Measurements from ENCODE around the gene TP53.

Gene TP53

DNA sequence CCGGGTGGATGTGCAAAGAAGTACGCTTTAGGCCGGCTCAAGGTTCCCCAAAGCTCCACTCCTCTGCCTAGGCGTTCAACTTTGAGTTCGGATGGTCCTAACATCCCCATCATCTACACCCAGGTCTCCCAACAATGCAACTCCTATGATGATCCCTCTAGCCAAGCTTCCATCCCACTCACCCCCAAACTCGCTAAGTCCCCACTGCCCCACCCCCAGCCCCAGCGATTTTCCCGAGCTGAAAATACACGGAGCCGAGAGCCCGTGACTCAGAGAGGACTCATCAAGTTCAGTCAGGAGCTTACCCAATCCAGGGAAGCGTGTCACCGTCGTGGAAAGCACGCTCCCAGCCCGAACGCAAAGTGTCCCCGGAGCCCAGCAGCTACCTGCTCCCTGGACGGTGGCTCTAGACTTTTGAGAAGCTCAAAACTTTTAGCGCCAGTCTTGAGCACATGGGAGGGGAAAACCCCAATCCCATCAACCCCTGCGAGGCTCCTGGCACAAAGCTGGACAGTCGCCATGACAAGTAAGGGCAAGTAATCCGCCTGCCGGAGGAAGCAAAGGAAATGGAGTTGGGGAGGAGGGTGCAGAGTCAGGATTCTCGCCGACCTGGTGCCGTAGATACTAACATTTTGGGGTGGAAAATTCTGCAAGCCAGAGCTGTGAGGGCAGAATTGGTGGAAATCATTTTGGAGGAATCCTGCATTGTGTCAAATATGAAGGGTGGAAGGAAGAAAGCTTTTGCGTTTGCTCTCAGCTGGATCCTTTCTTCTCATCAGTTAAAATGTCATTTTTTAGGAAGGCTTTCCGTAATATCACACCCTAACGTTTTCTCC lies at the start of gene TP53:
TP53 (minus strand) TSS at position 419 of the 836 bp plus-strand sequence. CDS start 10,896 bp downstream, outside the sequence.
- DNase-seq (ENCODE audit: low read depth in 2 of 2), result peak; percentile 75 to 84

DNA sequence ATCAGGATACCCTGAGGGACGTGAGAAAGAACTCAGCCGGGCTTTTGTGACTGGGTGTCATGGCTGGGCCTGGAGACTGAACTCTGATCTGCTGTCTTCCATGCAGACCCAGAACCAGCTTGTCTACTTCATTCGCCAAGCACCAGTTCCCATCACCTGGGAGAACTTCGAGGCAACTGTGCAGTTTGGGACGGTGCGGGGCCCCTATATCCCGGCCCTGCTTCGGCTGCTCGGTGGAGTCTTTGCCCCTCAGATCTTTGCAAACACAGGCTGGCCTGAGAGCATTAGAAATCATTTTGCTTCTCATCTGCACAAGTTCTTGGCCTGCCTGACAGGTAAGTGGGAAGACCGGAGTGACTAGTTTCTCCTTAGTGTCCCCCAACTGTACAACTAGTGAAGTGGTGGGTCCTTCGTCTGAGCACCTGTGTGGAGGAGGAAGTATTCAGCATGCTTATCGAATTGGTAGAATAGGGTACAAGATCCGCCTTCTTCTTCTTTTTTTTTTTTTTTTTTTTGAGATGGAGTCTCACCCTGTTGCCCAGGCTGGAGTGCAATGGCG lies 45.8 kb upstream of the TP53 start:
- DNase-seq (ENCODE audit: low read depth in 2 of 2), result no peak

DNA sequence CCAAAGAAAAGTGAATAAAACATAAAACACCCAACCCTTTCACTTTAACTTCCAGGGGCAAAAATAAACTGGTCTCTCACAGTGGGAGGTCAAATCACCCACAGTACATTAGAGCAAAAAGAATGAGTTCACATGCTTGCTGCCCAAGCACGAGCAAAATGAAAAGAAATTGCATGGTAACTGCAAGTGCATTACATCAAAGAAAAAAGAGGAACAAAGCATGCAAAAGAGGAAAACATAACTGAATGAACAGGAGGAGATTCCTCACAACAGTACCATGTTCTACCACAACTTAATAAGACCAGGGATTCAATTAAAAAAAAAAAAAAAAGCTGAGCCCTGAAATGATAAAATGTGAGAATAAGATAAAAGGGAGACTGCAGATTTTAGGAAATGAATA lies 42.5 kb upstream of the TP53 start:
- no peak for DNase-seq (ENCODE audit: low read depth in 2 of 2)

DNA sequence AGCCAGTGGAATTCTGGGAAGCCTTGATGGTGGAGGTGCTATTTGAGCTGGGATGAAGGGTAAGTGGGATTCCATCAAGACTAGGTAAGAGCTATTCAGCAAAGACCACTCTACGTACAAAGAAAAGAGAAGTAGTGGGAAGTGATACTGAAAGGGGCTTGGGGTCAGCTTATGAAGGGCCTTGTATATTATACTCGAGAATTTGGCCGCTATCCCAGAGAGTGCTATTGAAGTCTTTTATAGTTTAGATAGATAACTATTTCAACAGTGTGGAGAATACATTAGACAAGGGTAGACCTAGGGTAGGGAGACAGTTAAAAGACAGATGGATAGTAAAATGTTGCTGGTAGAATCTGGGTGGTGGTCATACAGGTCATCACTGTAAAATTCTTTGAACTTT lies 40.6 kb upstream of the TP53 start:
- no peak for DNase-seq (ENCODE audit: low read depth in 2 of 2)

DNA sequence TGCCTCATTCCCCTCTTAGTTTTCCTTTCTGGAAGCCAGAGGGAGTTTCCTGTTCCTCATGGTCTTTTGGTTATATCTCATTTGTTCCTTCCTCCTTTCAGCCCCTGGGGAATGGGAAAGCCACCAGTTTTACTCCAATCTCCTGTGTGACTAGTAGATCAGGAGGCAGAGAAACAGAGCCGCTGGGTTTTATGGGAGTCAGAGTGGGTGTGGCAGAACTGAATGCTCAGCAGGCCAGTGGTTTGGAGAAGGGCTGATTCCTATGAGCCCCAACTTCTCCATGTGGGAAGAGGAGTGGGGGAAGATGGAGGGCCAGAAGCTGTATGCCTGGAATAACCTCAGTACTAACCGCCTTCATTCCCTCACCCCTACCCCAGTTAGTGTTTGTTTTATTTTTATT lies 34.3 kb upstream of the TP53 start:
- DNase-seq (ENCODE audit: low read depth in 2 of 2), result no peak

DNA sequence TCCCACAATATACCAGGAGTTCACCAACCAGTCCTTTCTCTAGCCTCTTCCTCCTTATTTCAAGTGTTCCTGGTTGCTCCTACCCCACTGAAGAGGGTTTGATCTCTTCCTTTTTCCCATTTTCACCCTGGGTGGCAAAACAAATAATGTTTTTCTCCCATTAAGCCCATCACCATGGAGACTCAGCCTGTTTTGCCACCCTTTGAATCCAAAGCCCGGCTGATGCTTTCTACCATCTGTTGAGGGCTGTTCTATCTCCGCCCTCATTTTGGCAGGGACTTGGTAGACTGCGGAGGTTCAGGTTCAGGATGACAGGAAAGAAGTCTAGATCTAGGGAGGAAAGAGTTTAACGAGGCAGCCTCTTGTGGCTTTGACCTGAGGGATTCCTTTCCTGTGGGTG lies 32.8 kb upstream of the TP53 start:
- DNase-seq (ENCODE audit: low read depth in 2 of 2), result no peak

DNA sequence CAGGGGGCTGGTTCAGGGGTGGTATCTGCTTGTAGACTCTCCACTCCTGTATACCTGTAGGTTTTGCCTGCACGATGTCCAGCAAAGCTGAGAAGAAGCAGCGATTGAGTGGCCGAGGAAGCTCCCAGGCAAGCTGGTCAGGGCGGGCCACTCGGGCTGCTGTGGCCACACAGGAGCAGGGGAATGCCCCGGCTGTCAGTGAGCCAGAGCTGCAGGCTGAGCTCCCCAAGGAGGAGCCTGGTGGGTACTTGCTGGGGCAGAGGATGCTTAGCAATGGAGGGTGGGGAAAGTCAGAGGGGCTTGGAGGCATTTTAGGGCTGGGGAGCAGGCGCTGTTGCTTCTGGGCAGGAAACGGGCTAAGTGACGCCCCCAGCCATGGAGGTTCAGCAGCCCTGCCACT lies 32.4 kb upstream of the TP53 start:
- no peak for DNase-seq (ENCODE audit: low read depth in 2 of 2)

DNA sequence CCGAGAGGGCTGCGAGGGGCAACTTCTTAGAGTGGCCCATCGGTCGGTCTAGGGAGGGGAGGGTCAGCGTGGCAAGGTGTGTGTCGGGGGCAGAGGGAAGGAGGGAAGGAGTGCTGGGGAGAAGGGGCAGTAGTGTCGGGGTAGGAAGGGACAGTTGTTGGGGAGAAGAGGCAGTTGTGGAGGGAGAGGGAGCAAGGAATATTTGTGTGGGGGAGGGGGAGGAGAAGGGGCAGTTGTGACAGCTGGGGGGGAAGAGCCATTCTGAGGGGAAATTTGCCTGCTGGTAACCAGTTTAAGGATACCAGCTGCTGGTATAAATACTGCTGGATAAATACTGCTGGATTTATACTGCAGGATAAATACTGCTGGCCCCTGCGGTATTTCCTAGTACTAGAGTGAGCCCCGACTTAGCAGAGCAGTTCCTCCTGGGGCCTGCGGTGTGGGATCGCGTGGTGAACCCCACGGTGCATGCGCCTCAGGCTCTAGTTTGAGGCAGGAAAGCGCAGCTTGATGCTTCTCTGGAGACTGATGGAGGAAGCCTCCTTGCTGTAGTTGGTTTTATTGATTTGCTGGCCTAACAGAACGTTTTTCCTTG lies 30.6 kb upstream of the TP53 start:
- no peak for DNase-seq (ENCODE audit: low read depth in 2 of 2)

DNA sequence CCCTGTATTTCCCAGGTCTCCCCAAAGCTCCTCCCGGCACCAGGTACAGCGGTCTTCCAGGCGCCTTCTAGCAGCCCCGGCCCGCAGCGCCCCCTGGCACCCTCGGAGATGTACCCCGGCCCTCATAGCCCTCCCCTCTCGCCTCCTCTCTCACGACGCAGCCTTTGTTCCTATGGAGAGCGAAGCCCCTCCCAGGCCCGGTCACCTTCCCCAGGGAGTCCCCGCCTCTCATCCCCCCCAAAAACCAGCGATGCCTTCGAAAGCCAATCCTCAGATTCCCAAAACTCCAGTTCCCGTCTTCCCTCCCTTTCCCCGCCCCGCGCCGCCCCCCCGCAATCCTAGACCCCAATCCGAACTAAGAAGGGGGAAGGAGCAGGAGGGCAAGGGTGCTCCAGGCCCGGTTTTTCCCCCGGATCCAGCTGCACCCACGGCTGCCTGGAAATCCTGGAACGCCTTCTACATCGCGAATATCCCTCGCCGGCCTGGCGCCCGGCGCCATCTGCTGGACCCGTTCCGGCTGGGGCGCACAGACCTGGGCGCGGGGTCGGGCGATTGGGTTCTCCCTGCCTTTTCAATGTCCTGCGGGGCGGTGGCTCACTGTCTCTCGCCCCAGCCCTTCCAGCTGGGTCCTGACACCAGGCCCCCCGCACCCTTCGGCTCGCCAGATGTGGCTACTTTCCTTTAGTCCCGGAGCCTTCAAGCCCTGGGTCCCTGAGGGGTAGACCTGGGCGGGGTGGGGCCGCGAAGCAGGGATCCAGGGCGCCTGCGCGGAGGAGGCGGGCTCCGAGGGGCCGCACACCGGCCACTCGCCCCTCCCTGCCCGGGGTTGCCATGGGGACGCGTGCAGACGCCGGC lies 29.8 kb upstream of the TP53 start, which contains the start of gene DNAH2:
DNAH2 (plus strand) TSS at position 844 of the 855 bp plus-strand sequence. CDS start 1,991 bp downstream, outside the sequence.
- DNase-seq (ENCODE audit: low read depth in 2 of 2), result no peak

DNA sequence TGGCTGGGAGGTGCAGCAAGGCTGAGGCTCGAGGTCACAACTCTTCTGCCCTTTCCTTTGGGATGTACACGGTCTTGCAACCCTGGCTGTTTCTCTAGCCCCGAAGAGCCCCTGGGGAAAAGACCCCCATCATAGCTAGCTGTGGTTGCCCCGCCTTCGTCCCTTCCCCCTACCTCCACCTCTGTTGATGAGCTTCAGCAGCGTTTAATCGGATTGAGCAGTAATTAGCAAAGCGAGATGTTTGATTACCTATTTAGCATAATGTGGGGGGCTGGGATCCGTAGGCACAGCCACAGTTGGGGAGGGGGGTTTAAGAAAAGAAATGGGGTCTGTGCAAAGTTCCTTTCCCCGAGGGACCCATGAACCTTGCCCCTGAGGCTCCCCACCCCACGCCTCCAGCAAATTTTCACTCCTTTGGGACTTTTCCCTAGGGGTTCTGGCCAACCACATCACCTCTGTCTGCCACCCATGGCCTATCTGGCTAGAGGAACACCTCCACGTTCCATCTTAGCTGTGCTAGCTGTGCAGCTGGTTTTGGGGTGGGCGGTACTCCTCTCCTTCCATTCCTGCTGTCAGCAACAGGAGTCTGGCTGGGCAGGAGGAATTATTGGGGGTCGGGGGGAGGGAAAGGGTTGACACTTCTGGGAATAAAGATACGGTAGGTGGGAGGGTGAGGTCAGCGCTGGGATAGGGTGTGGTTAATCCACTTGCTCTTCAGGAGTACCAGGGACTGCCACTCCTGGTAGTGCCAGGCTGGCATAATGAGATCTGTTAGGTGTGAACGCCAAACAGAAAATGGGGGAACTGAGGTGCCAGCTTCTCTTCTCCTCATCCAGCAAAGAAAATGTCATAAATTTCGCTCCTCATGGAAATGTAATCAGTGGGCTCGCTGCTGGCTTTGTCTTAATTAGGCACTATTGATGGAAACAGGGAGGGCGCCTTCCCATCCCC lies 28.9 kb upstream of the TP53 start:
- DNase-seq (ENCODE audit: low read depth in 2 of 2), result no peak

DNA sequence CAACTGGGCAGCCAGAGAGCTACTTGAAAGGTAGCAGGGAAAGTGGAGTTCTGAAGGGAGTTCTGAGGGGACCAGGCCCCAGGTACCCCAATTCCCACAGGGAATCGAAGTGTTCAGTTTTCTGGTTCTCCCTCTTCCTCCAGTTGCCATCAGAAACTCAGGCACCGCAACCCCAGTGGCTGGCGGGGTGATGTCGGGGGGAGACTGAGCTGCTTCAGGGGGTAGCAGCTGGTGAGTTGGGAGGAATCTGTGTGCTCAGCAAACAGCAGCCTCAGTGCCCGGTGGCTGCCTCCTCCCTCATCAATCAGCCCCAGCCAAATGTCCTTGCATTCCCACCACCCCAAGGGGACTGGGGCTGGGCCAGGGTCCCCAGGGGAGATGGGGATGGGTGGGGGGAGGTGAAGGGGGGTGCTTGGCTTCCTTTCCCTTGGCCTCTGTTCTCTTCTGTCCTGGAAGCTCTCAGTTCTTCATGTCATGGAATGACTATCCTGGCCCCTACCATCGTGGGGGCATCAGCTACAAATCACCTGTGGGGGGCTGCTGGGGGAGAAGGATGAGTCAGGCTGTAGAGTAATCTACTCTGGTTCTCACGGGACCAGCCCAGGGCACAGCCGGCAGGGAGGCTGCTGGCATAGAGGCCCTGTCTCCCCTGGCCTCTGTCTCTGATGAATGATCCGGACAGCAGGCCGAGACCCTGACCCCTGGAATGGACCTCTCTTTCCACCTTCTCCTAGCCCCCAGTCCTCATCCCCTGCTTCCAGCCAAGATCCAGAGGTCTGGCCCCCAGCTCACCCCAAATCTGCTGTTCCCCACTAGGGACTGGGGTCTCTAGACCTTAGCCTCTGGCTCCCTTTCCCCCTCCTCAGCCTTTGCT lies 27.7 kb upstream of the TP53 start:
- DNase-seq (ENCODE audit: low read depth in 2 of 2), result no peak

DNA sequence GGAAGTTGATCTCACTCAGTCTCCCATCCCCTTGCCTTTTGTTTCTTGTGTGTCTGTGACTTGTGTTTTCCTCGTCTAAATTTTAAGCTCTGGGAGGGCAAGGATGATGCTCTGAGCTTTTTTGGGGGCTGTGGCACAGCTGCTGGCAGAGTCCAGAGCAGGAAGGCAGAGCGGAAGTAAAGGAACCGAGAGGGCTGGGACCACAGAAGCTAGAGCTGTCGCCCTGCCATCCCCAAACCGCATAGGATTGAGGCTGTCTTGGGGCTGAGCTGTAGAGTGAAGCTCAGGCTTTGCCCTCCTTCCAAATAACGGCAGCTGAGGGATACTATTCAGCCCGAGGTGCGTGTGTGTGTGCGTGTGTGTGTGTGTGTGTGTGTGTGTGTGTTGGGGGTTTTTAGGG lies 26.5 kb upstream of the TP53 start:
- no peak for DNase-seq (ENCODE audit: low read depth in 2 of 2)

DNA sequence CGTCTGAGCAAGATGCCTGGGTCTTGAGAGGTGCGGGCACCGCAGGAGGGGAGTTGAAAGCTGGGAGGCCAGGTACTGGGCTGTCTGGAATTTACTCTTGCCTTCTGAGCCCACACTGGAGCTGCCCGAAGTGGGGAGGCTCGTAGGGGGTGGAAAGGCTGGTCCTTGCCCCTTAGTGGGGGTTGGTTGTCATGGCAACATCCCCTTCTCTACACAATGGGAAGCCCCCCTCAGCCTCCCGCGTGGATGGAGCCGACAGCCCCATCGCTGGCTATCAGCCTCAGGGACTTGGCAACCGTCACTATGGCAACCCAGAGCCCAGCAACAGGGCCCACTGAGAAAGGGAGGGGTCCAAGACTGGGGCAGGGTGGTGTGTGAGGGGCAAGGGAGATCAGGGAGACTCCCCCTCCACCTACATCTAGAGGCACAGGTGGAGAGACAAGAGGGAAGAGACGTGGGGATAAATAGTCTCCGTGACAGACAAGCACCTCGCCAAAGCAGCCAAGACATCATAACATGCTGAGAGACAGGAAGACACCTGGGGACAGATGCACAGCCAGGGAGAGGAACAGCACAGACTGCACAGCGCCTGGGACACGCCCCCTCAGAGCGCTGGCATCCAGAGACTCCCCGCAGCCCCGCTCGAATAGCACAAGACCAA lies 25.0 kb upstream of the TP53 start:
- DNase-seq (ENCODE audit: low read depth in 2 of 2), result no peak

DNA sequence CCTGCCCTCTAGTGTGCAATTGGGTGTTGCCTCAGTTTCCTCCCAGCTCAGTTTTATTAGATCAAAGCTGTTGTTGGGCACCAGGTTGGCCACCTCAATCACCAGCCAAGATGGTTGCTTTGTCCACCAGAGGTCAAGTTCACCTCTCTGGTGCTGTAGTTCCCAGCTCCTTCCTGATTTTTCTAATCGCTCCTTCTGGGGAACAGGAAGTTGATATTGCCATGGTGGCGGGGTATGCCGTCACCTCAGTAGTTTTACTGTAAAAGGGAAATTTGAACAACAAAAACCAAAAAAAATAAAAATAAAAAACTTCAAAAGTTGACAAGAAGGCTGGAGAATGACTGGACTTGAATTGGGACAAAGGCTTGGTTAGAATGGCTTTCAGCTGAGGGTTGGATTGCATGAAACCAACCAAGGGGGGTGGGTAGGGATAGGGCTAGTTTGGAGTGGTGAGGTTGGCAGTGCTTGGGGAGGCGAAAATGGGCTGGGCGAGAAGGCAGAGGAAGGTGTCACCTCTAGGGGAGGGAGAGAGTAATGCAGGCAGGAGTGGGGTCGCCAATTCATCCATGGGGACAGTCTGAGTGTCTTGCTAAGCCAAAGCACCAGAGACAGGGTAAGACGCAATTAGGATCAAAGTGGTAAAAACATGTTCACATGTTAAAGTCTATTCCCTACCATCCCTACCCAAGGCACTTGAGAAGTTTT lies 23.9 kb upstream of the TP53 start:
- no peak for DNase-seq (ENCODE audit: low read depth in 2 of 2)

DNA sequence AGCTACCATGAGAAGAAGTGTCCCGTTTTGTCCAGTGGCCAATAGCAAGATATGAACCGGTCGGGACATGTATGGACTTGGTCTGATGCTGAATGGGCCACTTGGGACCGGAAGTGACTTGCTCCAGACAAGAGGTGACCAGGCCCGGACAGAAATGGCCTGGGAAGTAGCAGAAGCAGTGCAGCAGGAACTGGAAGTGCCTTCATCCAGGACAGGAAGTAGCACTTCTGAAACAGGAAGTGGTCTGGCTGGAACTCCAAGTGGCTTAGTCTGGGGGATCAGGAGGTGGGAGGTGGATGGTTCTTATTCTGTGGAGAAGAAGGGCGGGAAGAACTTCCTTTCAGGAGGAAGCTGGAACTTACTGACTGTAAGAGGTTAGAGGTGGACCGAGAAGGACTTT lies 23.0 kb upstream of the TP53 start:
- DNase-seq (ENCODE audit: low read depth in 2 of 2), result no peak

DNA sequence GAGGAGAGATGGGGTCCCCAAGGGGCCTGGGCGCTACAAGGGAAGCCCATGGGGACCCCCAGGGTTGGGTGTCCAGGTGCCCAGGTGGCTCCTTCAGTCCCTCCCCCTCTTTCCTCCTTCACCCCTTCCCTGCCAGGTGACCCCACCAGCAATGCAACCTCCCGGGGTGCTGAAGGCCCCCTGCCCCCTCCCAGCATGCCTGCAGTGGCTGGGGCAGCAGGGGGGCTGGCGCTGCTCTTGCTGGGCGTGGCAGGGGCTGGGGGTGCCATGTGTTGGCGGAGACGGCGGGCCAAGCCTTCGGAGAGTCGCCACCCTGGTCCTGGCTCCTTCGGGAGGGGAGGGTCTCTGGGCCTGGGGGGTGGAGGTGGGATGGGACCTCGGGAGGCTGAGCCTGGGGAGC lies 21.7 kb upstream of the TP53 start:
- DNase-seq (ENCODE audit: low read depth in 2 of 2), result no peak

DNA sequence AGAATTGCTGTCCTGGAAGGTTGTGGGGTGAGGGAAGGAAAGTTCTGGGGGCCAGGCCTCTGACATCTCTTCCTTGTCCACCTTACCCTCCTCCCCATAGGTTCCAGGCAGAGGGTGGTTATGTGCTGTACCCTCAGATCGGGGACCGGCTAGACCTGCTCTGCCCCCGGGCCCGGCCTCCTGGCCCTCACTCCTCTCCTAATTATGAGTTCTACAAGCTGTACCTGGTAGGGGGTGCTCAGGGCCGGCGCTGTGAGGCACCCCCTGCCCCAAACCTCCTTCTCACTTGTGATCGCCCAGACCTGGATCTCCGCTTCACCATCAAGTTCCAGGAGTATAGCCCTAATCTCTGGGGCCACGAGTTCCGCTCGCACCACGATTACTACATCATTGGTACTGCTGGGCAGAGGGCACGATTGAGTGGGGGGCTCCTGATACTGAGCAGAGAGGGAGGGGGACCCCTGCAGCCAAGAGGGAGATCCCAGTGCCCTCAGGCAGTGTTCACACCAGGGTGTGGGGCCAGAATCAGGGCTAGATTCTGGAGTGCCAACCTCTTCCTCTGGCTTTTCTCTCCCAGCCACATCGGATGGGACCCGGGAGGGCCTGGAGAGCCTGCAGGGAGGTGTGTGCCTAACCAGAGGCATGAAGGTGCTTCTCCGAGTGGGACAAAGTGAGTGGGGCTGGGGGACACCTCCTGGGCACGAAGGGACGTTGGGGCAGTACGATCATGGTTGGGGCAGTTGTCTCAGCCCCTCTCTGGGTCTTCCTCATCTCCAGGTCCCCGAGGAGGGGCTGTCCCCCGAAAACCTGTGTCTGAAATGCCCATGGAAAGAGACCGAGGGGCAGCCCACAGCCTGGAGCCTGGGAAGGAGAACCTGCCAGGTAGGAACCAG lies 20.8 kb upstream of the TP53 start:
- no peak for DNase-seq (ENCODE audit: low read depth in 2 of 2)

DNA sequence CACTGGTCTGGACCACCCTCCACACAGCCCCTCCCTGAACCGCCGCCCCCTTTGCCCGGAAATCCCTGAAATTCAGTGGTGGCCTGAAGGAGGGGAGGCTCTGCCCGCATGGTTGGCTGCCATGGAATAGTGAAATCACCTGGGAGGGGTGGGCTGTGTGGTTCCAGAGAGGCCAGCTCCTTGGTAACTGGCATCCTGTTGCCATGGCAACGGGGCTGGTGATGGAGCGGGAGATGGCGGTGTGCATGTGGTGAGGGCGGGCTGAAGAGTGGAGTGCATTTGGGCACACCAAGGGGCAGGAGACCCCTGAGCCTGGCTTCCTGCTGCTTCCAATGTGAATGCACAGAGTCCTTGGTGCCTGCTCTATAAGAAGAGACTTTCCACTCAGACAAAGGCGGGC lies 20.2 kb upstream of the TP53 start:
- DNase-seq (ENCODE audit: low read depth in 2 of 2), result no peak

Measured in activated CD8-positive, alpha-beta memory T cell treated with anti-CD3 and anti-CD28 coated beads for 4 hours (primary cell).